Measurements from ENCODE around the gene GOLM1.

The GOLM1 gene

DNA sequence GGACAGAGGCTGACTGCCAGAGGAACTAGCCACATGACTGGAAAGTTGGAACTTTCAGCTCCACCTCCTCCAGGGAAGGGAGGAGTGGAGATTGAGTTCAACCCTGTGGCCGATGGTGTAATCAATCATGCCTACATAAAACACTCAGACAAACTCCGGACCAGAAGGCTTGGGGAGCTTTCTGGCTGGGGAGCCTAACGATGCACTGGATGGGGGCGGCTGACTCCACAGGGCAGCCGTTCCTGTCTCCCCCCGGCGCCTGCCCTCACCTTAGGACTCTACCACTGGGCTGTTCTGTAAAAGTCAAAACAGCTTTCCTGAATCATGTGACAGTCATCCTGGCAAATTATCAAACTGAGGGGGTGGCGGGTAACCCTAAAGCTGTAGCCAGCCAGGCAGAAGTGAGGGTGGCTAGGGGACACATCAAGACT lies 58.0 kb downstream of the GOLM1 start:
- DNase-seq (ENCODE audit: low spot score) = no peak
- in situ Hi-C loops (cut with MboI; ENCODE audit: low pct_unique_long_range_greater_than_20kb, low sequenced_read_pairs, unreplicated experiment) = no loop called here
- TF ChIP-seq, protein P1, sequence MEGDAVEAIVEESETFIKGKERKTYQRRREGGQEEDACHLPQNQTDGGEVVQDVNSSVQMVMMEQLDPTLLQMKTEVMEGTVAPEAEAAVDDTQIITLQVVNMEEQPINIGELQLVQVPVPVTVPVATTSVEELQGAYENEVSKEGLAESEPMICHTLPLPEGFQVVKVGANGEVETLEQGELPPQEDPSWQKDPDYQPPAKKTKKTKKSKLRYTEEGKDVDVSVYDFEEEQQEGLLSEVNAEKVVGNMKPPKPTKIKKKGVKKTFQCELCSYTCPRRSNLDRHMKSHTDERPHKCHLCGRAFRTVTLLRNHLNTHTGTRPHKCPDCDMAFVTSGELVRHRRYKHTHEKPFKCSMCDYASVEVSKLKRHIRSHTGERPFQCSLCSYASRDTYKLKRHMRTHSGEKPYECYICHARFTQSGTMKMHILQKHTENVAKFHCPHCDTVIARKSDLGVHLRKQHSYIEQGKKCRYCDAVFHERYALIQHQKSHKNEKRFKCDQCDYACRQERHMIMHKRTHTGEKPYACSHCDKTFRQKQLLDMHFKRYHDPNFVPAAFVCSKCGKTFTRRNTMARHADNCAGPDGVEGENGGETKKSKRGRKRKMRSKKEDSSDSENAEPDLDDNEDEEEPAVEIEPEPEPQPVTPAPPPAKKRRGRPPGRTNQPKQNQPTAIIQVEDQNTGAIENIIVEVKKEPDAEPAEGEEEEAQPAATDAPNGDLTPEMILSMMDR (IDR thresholded peaks at IDR 0.05; ENCODE audit: extremely low read depth, insufficient read depth, missing control alignments) = no peak

DNA sequence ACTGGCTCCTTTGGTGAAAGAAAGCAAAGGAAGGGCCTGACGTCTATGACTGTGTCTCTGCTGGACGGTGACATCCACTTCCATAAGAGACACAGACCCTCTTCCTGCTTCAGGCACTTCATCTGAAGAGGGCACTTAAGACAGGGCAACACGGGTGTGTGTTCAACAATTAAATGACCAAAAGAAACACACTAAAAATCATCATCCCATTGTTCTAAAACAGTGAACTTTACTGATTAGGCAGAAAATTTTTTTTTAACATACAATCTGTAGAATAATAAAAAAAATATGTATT lies 58.5 kb downstream of the GOLM1 start:
- in situ Hi-C loops (cut with MboI; ENCODE audit: low pct_unique_long_range_greater_than_20kb, low sequenced_read_pairs, unreplicated experiment) = no loop called here
- DNase-seq (ENCODE audit: low spot score) = no peak
- TF ChIP-seq, protein P1 (IDR thresholded peaks at IDR 0.05; ENCODE audit: extremely low read depth, insufficient read depth, missing control alignments) = no peak

DNA sequence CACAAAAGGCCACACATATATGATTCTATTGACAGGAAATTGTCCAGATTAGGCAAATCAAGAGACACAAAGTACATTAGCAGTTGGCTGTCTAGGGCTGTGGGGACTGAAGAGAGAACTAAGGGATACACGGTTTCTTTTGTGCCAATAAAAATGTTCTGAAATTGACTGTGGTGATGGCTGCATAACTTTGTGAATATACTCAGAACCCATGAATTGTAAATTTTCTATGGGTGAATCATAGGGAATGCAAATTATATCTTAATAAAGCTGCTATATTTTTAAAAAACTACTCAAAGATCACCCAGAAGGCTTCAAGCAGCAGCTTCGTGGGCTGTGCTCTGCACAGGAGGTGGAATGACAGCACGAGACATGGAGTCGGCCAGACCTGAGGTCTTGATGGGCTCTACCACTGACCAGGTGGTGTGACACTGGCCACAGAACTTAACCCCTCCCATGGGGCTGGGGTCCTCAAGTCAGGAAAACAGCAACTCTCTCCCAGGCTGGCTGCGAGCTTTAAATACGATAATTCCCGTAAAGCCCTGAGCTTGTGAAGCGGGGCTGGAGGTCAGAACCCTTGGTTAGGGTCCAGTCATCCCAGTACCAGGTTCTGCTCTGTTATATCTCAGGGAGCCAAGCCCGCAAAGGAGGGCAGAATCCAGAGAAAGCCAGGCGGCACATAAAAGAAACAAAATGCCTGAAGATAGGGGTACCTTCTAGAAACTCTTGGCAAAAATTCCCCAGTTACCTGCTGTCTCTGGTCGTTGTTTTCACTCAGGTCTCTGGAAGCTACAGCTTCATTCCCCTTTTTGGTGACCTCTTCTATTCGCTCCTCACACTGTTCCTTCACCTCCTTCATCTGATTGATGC lies 59.1 kb downstream of the GOLM1 start:
- in situ Hi-C loops (cut with MboI; ENCODE audit: low pct_unique_long_range_greater_than_20kb, low sequenced_read_pairs, unreplicated experiment) = no loop called here
- TF ChIP-seq, protein P1 (IDR thresholded peaks at IDR 0.05; ENCODE audit: extremely low read depth, insufficient read depth, missing control alignments) = no peak
- DNase-seq (ENCODE audit: low spot score) = no peak

DNA sequence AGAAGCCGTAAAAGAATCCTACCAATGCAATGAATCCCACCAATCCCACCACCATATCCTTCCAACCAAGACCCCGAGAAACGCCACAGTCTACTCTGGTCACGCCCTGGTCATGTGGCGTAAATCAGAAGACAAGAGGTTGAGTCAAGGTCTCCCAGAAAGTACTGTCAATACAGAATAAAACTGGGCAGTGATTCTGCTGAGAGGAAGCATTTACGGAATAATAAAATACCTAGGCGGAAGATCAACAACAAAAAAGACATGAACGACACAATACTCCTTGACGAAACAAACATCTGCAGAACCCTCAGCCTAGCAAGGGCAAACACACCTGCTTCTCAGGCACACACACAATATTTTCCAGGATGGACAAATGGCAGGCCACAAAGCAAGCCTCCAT lies 62.8 kb downstream of the GOLM1 start:
- DNase-seq (ENCODE audit: low spot score) = no peak
- in situ Hi-C loops (cut with MboI; ENCODE audit: low pct_unique_long_range_greater_than_20kb, low sequenced_read_pairs, unreplicated experiment) = no loop called here
- TF ChIP-seq, protein P1 (IDR thresholded peaks at IDR 0.05; ENCODE audit: extremely low read depth, insufficient read depth, missing control alignments) = no peak

DNA sequence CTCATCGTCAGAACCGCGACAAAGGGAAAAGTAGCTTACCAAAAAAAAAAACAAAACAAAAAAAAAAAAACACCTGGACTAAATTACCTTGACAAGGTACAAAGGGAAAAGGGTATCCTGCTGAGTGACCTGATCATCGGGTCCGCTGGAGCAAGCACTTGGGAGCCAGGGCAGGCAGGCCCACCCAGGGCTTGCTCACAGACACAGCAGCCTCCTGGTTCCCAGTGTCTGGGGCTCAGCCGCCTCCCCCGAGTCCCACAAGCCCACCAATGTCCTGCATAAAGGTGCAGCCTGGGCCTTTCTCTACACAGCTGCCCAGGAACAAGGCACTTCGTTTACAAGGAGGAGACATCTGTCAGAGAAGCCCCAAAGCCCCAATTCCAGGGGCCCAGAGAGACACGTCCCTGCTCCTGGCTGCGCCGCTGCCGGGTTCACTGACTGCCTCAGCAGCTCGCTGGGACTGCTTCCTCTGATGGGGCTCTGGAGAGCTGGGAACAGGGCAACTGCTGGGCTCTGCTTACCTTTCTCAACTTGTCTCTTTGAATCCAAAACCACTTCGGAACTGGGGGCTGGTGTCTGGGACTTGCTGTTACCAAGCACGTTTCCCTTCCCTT lies 63.4 kb downstream of the GOLM1 start:
- in situ Hi-C loops (cut with MboI; ENCODE audit: low pct_unique_long_range_greater_than_20kb, low sequenced_read_pairs, unreplicated experiment) = no loop called here
- DNase-seq (ENCODE audit: low spot score) = no peak
- TF ChIP-seq, protein P1 (IDR thresholded peaks at IDR 0.05; ENCODE audit: extremely low read depth, insufficient read depth, missing control alignments) = no peak

DNA sequence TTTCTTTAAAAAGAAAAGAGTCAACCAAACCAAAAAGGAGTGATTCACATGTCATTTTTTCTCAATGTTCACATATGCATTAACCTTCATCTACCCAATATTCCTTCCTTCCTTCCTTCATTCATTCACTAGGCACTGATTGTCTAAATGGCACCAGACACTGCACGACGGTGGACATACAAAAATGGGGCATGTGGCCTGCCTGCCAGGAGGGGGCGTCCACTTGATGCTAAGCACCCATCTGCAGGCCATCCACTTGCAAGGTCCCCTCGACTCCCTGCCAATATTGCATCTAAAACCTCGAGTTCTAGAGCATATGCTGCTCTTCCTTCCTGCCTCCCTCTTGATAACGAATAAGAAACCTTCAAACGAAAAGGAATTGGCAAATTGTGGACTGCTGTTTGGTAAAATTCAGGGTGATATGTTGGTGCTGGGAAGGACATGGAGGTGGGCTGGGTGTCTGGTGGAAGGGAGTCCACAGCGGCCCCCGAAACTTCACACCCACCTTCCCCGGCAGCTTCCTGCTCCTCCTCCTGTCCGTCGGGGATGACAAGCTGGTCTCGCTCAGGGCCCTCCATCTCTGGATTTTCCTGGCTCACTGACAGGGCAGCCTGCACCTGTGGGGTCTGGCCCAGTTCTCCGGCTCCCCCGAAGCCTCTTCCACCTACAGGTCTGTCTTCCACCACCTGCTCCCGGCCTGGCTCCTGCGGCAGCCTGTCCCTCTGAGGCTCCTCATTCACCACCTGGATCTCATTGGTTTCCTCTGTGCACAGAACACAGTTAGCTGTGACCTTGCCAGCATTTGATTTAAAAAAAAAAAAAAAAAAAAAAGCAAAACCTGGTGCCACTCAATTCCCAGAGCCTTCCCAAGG lies 64.3 kb downstream of the GOLM1 start:
- in situ Hi-C loops (cut with MboI; ENCODE audit: low pct_unique_long_range_greater_than_20kb, low sequenced_read_pairs, unreplicated experiment) = no loop called here
- DNase-seq (ENCODE audit: low spot score) = peak; percentile 57
- TF ChIP-seq, protein P1 (IDR thresholded peaks at IDR 0.05; ENCODE audit: extremely low read depth, insufficient read depth, missing control alignments) = peak; percentile 56

All from GM13977 (cell line).